Stimulated activated CD4-positive, alpha-beta T cell treated with anti-CD3 and anti-CD28 coated beads, Interleukin-4, amount 100 ng/mL, for 24 hours (primary cell): ENCODE measurements around the gene RPEL1.
"Not testable (repeated sequence)": the region's sequence is repeated elsewhere in the genome, so short reads cannot be mapped to it uniquely, and the experiment has no call there.

Source experiments
- DNase-seq: peaks from one replicate; pipeline ENCODE4 v3.0.0-alpha.2; 2020

The RPEL1 gene

GRCh38 chr10:103235775-103236174, 9.9 kb upstream of the RPEL1 start:
- no peak for DNase-seq

GRCh38 chr10:103238506-103239252, 7.0 kb upstream of the RPEL1 start:
- no peak for DNase-seq

- DNase-seq = no peak
Observed at GRCh38 chr10:103241262-103242011, 4.2 kb upstream of the RPEL1 start.

- DNase-seq = peak; percentile 70
Observed at GRCh38 chr10:103244666-103245271, 918 bp upstream of the RPEL1 start.

- no peak for DNase-seq
Observed at GRCh38 chr10:103246324-103246723, 637 bp downstream of the RPEL1 start.

GRCh38 chr10:103254113-103254512, 8.4 kb downstream of the RPEL1 start:
- no peak for DNase-seq

- DNase-seq = no peak
Observed at GRCh38 chr10:103254538-103255325, 9.0 kb downstream of the RPEL1 start.

- no peak for DNase-seq
Observed at GRCh38 chr10:103256613-103257012, 10.9 kb downstream of the RPEL1 start.

GRCh38 chr10:103257812-103258211, 12.1 kb downstream of the RPEL1 start:
- DNase-seq = no peak

- DNase-seq = not testable (repeated sequence)
Observed at GRCh38 chr10:103258928-103259327, 13.2 kb downstream of the RPEL1 start.

GRCh38 chr10:103259989-103260388, 14.3 kb downstream of the RPEL1 start:
- DNase-seq = no peak

- peak; percentile 4 for DNase-seq
Observed at GRCh38 chr10:103262229-103262628, 16.5 kb downstream of the RPEL1 start.

GRCh38 chr10:103265717-103266329, 20.1 kb downstream of the RPEL1 start:
- peak; percentile 39 for DNase-seq

- no peak for DNase-seq
Observed at GRCh38 chr10:103273041-103273441, 27.4 kb downstream of the RPEL1 start.

- DNase-seq = no peak
Observed at GRCh38 chr10:103276251-103276895, 30.7 kb downstream of the RPEL1 start.

GRCh38 chr10:103276896-103277712, 31.4 kb downstream of the RPEL1 start, which contains the start of gene INA:
Gene INA (plus strand): TSS chr10:103277138. CDS start chr10:103277212, 74 bp downstream.
- peak; percentile 10 for DNase-seq

GRCh38 chr10:103277713-103278536, 32.2 kb downstream of the RPEL1 start:
- DNase-seq = no peak

- no peak for DNase-seq
Observed at GRCh38 chr10:103278537-103278823, 32.8 kb downstream of the RPEL1 start.

- peak; percentile 43 for DNase-seq
Observed at GRCh38 chr10:103278862-103279298, 33.2 kb downstream of the RPEL1 start.

GRCh38 chr10:103280031-103280430, 34.3 kb downstream of the RPEL1 start:
- no peak for DNase-seq
